PC-3 (cell line): ENCODE data around the gene CRTAC1. TPM values are rescaled to one million over a fixed set of nuclear protein-coding genes. Genes with fewer than 3 reads are reported as not detected.

Experiments used
- ATAC-seq: fragments of 200-7000 bp; cut with Tn5 transposase; 2 replicates; pipeline ENCODE4 v1.9.1; 2020; ENCODE audit warnings: mild to moderate bottlenecking, moderate library complexity
- BruUV-seq: library from RNA; stranded (reverse); fragments of 400-500 nt; replicated peaks from 2 replicates; lab custom pipeline; 2021; lab: Mats Ljungman, UMichigan
- CTCF ChIA-PET: fragments of 300-600 bp; sonication (Branson Sonifier 250); formaldehyde crosslinking; loops from one replicate; lab custom pipeline; 2022; ENCODE audit warnings: antibody characterized with exemption; lab: Charles Lee
- POLR2A ChIA-PET: fragments of 300-600 bp; sonication (Branson Sonifier 250); formaldehyde crosslinking; loops from one replicate; lab custom pipeline; 2022; ENCODE audit warnings: antibody characterized with exemption; ENCODE audit not compliant: unreplicated experiment; lab: Charles Lee
- DNase-seq: peaks from one replicate; pipeline ENCODE4 v3.0.0-alpha.2; 2015
- H2AFZ ChIP-seq: fragments of 300-600 bp; sonication (generic); 2 replicates; pipeline ENCODE4 v1.6.0; 2016; ENCODE audit warnings: antibody characterized with exemption, low read length
- H3F3A ChIP-seq: fragments of 300-600 bp; sonication (generic); one replicate; pipeline ENCODE4 v1.6.0; 2017; ENCODE audit warnings: antibody characterized with exemption, low read length, control low read depth, mild to moderate bottlenecking; ENCODE audit not compliant: unreplicated experiment
- H3K27ac ChIP-seq: fragments of 300-600 bp; sonication (generic); 2 replicates; pipeline ENCODE4 v1.5.1; 2016; ENCODE audit warnings: mild to moderate bottlenecking, low read length
- H3K27me3 ChIP-seq: fragments of 300-600 bp; sonication (generic); 2 replicates; pipeline ENCODE4 v1.6.1; 2016; ENCODE audit warnings: low read length, mixed read lengths
- H3K36me3 ChIP-seq: fragments of 300-600 bp; sonication (generic); 2 replicates; pipeline ENCODE4 v1.6.1; 2016; ENCODE audit warnings: low read depth, mixed run types, low read length, mixed read lengths
- H3K4me1 ChIP-seq: fragments of 300-600 bp; sonication (generic); 2 replicates; pipeline ENCODE4 v1.5.1; 2016; ENCODE audit warnings: low read length; ENCODE audit not compliant: insufficient read depth
- H3K4me2 ChIP-seq: fragments of 300-600 bp; sonication (generic); 2 replicates; pipeline ENCODE4 v1.6.0; 2016; ENCODE audit warnings: low read length
- H3K4me3 ChIP-seq: fragments of 300-600 bp; sonication (generic); 2 replicates; pipeline ENCODE4 v1.5.1; 2016; ENCODE audit warnings: mild to moderate bottlenecking, low read length, mixed read lengths
- H3K79me2 ChIP-seq: fragments of 300-600 bp; sonication (generic); 2 replicates; pipeline ENCODE4 v1.6.1; 2017; ENCODE audit warnings: low read length, mixed read lengths
- H3K9ac ChIP-seq: fragments of 300-600 bp; sonication (generic); 2 replicates; pipeline ENCODE4 v1.6.0; 2016; ENCODE audit warnings: mild to moderate bottlenecking, low read length
- H3K9me2 ChIP-seq: fragments of 300-600 bp; sonication (generic); replicated peaks from 2 replicates; pipeline ENCODE4 v1.6.1; 2016; ENCODE audit warnings: mixed run types, low read length, mixed read lengths
- H3K9me3 ChIP-seq: fragments of 300-600 bp; sonication (generic); 2 replicates; pipeline ENCODE4 v1.6.1; 2016; ENCODE audit warnings: low read length, mixed read lengths
- H4K20me1 ChIP-seq: fragments of 300-600 bp; sonication (generic); 2 replicates; pipeline ENCODE4 v1.6.1; 2016; ENCODE audit warnings: low read length, mixed read lengths
- CTCF ChIP-seq: fragments of 300-600 bp; sonication (generic); conservative IDR thresholded peaks from 2 replicates; pipeline ENCODE4 v1.5.1; 2017; ENCODE audit warnings: antibody characterized with exemption, low read depth, mild to moderate bottlenecking, low read length
- EZH2 ChIP-seq: fragments of 300-600 bp; sonication (generic); IDR thresholded peaks from one replicate; pipeline ENCODE4 v1.6.1; 2017; ENCODE audit warnings: antibody characterized with exemption, mild to moderate bottlenecking, low read length; ENCODE audit not compliant: unreplicated experiment
- EZH2phosphoT487 ChIP-seq: fragments of 300-600 bp; sonication (generic); IDR thresholded peaks from 2 replicates; pipeline ENCODE4 v1.6.1; 2018; ENCODE audit warnings: mild to moderate bottlenecking, antibody characterized with exemption, low read length, borderline replicate concordance
- intact Hi-C: fragments of 100-400 bp; cut with micrococcal nuclease; formaldehyde crosslinking; loops from 2 replicates; pipeline ENCODE4 v1.9.0; 2023
- total RNA-seq: library from RNA; depleted of rRNA; stranded (reverse); fragments of >200 nt; gene quantifications from 2 replicates; pipeline ENCODE4 v1.2.3, GENCODE V29; 2014

Gene CRTAC1
- total RNA-seq, 1 experiment from 2014 or later = not detected

DNA sequence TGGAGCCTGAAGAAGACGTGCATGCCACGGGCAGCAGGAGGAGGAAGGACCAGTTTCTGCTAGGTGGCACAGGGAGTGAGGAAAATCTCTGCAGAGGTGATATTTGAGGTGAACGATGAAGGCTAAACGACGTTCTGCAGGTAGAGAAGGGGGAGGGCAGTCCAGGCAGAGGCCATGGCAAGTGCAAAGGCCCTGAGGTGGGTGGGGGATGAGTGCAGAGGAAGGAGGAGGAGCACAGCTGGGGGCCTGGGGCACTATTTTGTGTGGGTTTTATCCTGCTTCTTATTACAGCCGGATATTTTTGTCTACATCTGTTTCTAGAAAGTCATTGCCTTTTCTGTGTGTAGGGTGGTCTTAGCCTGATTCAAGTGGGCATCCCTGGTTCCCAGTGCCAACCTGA, 123.2 kb downstream of the CRTAC1 start:
- no peak for TF ChIP-seq EZH2phosphoT487
- no peak for TF ChIP-seq EZH2
- no peak for TF ChIP-seq CTCF
- H3K79me2 ChIP-seq = no peaks in the 10 kb centered on the region
- H3K9me2 ChIP-seq = no peaks in the 10 kb centered on the region
- CTCF ChIA-PET = no interaction called here
- no peaks in the 10 kb centered on the region for H3K9me3 ChIP-seq
- no peak overlapping the region for H3K4me3 ChIP-seq
- H3F3A ChIP-seq = no peaks in the 10 kb centered on the region
- no peak for DNase-seq
- H3K4me1 ChIP-seq = no peaks in the 10 kb centered on the region
- H3K4me2 ChIP-seq = no peak overlapping the region
- intact Hi-C loops = no loop called here
- peaks cover 18% of the 10 kb centered on the region for H3K27me3 ChIP-seq
- POLR2A ChIA-PET = no interaction called here
- H3K9ac ChIP-seq = no peak overlapping the region
- ATAC-seq = no peak
- H3K27ac ChIP-seq = no peak overlapping the region
- H2AFZ ChIP-seq = no peak overlapping the region
- BruUV-seq = no TSS peak
- H4K20me1 ChIP-seq = no peaks in the 10 kb centered on the region
- H3K36me3 ChIP-seq = no peaks in the 10 kb centered on the region

- Histone ChIP-seq H3K36me3 (no peaks in the 10 kb centered on the region), H3K4me2 (no peak overlapping the region), H2AFZ (no peak overlapping the region), H3K27ac (no peak overlapping the region), H3K9me3 (no peaks in the 10 kb centered on the region), H3F3A (no peaks in the 10 kb centered on the region), H3K27me3 (peaks cover 18% of the 10 kb centered on the region), H3K4me1 (no peaks in the 10 kb centered on the region), H3K79me2 (no peaks in the 10 kb centered on the region), H4K20me1 (no peaks in the 10 kb centered on the region), H3K9ac (no peak overlapping the region), H3K9me2 (no peaks in the 10 kb centered on the region), H3K4me3 (no peak overlapping the region)
- TF ChIP-seq EZH2phosphoT487 (no peak), EZH2 (no peak), CTCF (no peak)
- DNase-seq = no peak
- BruUV-seq = no TSS peak
- no peak for ATAC-seq
- CTCF ChIA-PET = no interaction called here
- intact Hi-C loops = no loop called here
- POLR2A ChIA-PET = no interaction called here
Observed at GRCh38 chr10:97905276-97905675, 125.1 kb downstream of the CRTAC1 start.

GRCh38 chr10:97904576-97904975, 125.8 kb downstream of the CRTAC1 start:
- Histone ChIP-seq H3K4me3 (no peak overlapping the region), H3K9me2 (no peaks in the 10 kb centered on the region), H3K36me3 (no peaks in the 10 kb centered on the region), H3K27ac (no peak overlapping the region), H3K4me2 (no peak overlapping the region), H3K9me3 (no peaks in the 10 kb centered on the region), H3K4me1 (no peaks in the 10 kb centered on the region), H3K27me3 (peaks cover 17% of the 10 kb centered on the region), H2AFZ (no peak overlapping the region), H3F3A (no peaks in the 10 kb centered on the region), H3K79me2 (no peaks in the 10 kb centered on the region), H4K20me1 (no peaks in the 10 kb centered on the region), H3K9ac (no peak overlapping the region)
- POLR2A ChIA-PET = no interaction called here
- no TSS peak for BruUV-seq
- intact Hi-C loops = no loop called here
- CTCF ChIA-PET = no interaction called here
- no peak for ATAC-seq
- no peak for DNase-seq
- TF ChIP-seq EZH2phosphoT487 (no peak), CTCF (no peak), EZH2 (no peak)
